GM18951 (cell line): ENCODE measurements around the gene APRT.

Source experiments
- POLR2A ChIP-seq: IDR thresholded peaks from 4 replicates; pipeline ENCODE4 v1.6.1; 2011; ENCODE audit warnings: mild to moderate bottlenecking; ENCODE audit not compliant: insufficient read length, insufficient read depth; ENCODE audit errors: extremely low read depth
- in situ Hi-C: fragments of 300-500 bp; cut with MboI; formaldehyde crosslinking; loops from one replicate; pipeline ENCODE4 v1.12.0; 2022; ENCODE audit warnings: low sequenced_read_pairs, mixed read lengths, inconsistent platforms; ENCODE audit not compliant: unreplicated experiment

APRT gene

GRCh38 chr16:88771294-88771772 lies 40.4 kb downstream of the APRT start:
- in situ Hi-C loops, result no loop called here
- TF ChIP-seq POLR2A, result no peak

DNA sequence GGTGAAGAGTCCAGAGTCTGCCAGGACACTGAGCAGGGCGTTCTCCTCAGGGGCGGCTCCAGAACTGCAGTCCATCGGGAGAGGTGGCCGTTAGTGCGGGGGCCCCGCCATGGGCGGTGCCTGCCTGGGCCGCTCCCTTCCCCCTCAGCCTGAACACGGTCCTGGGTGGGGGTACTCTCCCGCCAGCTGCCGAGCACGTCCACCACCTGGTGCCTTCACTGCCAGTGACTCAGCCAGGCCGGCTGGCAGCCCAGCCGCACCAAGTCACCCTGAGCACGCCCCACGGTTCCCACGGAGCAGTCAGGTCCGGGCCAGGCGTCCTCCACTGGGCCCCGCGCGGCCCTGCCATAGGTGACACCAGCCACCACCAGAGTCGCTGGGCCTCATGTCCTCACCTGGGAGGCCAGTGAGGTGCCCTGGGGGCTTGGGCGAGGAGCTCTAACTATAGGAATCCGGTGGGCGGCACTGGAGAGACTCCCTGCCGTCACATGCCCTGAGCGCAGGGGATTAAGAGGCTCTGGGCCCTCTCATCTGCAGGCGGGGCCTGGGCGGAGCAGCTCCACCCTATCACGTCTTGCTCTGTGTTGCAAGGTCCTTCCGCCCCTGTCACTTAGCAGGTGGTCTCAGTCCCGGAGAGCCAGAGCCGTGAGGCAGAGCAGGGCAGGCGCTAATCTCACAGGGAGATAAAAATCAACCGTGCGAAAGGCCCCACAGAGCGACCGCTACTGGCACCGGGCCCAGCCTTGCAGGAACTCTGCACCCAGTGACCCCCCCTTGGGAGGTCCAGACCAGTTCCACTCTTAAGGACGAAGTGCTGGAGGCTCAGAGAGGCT lies 41.1 kb downstream of the APRT start:
- TF ChIP-seq POLR2A, result no peak
- in situ Hi-C loops, result no loop called here

DNA sequence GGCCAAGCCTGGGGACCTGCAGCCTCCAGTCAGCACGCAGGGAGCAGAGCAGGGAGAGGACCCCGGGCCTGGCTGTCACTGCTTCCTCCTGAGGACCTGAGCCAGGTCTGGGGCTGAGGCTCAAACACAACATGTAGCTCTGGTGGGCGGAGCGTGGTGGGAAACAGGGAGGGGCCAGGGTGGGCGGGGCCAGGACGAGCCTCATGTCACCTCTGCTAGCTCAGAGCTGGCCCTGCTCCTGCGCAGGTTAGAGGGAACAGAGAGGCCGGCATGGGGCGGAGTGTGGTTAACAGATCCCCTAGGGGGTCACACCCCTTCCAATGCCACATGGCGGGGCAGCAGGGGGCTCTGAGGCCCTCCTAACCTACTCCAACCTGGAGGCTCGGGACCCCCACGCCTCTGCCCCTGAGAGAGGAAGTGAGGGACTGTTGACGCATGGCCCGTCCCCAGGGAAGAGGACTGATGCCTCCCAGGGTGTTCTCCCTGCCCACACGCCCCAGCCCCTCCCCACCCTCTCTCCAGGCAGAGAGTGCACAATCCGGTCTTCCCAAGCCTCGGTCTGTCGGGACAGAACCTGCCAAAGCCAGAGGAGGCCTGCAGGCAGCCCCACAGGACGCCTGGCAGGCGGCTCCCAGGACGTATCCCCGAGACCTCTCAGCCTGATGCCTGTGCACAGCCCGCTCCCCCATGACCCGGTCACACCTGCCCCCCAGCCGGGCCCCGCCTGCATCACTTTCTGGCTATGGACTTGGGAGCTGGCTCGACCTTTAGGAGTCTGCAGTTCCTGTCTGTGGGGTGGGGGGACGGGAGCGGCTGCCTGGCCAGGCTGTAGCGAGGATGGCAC lies 41.9 kb downstream of the APRT start:
- in situ Hi-C loops, result no loop called here
- no peak for TF ChIP-seq POLR2A

- in situ Hi-C loops, result no loop called here
- TF ChIP-seq POLR2A, result no peak
Observed at GRCh38 chr16:88768071-88768783, 43.5 kb downstream of the APRT start.

GRCh38 chr16:88767546-88768070 lies 44.1 kb downstream of the APRT start:
- no peak for TF ChIP-seq POLR2A
- in situ Hi-C loops, result no loop called here

GRCh38 chr16:88766975-88767374 lies 44.8 kb downstream of the APRT start:
- no peak for TF ChIP-seq POLR2A
- in situ Hi-C loops, result no loop called here

GRCh38 chr16:88764913-88765349 lies 46.8 kb downstream of the APRT start:
- in situ Hi-C loops, result no loop called here
- no peak for TF ChIP-seq POLR2A

DNA sequence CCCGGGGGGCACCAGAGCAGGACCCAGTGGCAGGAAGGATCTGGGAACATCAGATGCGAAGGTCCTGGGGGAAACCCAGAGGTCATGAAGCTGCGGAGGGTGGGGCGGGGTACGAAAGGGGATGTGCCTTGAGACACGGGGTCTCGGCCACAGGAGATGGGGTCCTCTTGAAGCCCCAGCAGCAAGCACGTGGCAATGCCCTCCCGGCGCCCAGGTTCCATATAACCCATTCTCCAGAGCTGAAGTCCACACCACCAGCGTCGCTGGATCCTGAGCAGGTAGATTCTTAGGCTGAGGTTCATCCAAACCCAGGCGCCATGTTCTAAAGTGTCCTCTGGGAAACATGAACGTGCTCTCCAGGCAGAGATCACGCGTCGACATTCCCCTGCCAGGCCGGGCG lies 47.6 kb downstream of the APRT start:
- in situ Hi-C loops, result no loop called here
- no peak for TF ChIP-seq POLR2A

DNA sequence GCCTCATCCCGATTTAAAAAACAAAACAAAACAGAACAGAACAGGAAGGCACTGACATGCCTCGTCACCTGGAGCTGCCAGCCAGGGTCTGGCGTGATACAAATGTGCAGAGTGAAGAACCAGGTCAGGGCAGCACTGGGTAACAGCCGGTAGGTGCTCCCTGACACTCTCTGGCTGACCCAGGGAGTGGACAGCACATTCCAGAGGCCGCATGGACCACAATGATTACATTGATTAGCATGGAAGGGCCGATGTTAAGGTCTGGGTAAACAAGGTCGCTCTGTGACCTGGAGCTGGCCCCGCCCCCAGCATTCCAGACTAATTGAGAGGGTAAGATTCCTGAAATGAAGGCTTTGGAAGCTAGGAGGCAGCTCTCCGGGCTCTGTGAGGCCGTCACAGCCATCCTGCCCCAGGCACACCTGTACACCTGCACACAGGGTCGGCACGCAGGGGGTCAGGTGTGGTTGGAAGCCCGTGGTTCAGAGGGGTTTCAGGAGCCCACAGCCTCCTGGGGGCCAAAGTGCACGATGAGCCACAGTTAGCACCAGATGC lies 48.1 kb downstream of the APRT start:
- TF ChIP-seq POLR2A, result no peak
- in situ Hi-C loops, result no loop called here

DNA sequence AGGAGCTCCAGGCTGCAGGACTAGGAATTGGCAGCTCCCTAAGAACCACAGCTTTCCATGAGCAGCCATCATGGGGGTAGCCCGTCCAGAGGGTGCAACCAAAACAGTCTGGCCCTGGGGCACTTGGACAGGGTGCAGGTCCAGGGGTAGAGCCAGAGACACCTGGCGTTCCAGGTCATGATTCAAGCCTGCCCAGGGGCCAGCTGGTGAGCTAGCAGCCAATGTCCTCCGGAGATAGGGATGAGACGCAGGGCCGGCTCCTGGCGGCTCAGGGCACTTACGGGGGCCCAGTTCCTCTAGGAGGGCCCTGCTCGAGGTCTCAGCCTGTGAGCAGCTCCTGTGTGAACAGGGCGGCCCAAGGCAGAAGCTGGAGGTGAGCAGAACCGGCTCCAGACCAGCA lies 48.8 kb downstream of the APRT start:
- in situ Hi-C loops, result no loop called here
- no peak for TF ChIP-seq POLR2A

DNA sequence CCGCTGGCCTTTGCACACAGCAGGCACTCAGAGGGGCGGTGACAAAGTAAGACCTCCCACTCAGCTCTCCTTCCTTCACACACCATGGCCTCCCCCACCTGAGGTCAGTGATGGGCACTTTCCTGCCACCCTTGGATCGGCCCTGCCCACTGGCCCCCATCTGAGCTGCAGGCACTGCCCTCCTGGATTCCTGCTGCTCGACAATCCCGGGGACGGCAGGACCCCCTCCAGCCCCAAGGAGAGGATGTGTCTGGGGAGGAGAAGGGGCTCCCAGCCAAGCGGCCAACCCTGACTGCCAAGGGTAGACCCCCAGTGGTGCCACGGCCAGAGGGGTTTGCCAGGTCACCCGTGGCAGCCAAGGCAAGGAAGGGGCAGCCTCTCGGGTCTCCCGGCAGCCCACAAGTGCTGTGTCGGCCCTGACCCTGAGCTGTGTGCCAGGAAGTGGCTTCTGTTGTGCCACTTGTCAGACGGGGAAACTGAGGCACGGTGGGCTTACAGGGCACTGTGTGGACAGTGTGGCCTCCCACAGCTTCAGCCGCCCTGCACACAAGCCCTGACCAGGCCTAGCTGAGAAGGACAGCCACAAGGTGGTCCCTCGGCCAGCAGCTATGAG lies 49.4 kb downstream of the APRT start:
- TF ChIP-seq POLR2A, result no peak
- in situ Hi-C loops, result no loop called here

DNA sequence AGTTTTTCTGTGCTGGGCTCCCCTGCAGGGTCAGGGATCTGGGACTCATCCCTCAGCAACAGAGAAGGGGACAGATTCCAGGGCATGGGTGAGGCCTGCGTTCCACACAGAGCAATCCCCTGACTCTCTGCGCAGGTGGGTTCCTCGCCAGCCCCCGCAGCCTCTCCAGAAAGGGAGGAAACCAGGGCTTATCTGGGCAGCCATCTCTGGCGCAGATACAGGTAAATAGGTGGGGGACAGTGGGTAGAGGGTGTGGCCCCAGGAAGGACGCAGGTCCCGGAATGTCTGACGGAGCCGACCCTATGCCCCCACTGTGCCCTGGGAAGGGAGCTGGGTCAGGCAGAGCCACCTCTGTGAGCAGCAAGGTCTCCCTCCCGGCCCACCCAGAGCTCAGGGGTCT lies 49.9 kb downstream of the APRT start:
- in situ Hi-C loops, result no loop called here
- TF ChIP-seq POLR2A, result no peak
